Choroid plexus epithelial cell (primary cell): Measurements from ENCODE around the gene SIRT2.
A peak's percentile ranks its signal among the peaks of the same experiment; 100 is the strongest.

Source experiments
- DNase-seq: peaks from one replicate; pipeline ENCODE4 v3.0.0-alpha.2; 2010; ENCODE audit warnings: low read depth
- H3K4me3 ChIP-seq: 2 replicates; pipeline ENCODE4 v1.5.1; 2011; ENCODE audit warnings: low read depth, mild to moderate bottlenecking, control low read depth, low read length, moderate library complexity
- CTCF ChIP-seq: conservative IDR thresholded peaks from 2 replicates; pipeline ENCODE4 v1.5.1; 2011; ENCODE audit warnings: low read depth, mild to moderate bottlenecking, control low read depth, inconsistent platforms, low read length, moderate library complexity

Gene SIRT2

GRCh38 chr19:38840583-38840968, 58.8 kb downstream of the SIRT2 start:
- DNase-seq = no peak
- TF ChIP-seq CTCF = no peak
- H3K4me3 ChIP-seq = no peak overlapping the region

GRCh38 chr19:38839816-38840582, 59.4 kb downstream of the SIRT2 start:
- H3K4me3 ChIP-seq = no peak overlapping the region
- no peak for DNase-seq
- TF ChIP-seq CTCF = no peak

- no peak for TF ChIP-seq CTCF
- DNase-seq = no peak
- no peak overlapping the region for H3K4me3 ChIP-seq
These were observed 60.2 kb downstream of the SIRT2 start for GRCh38 chr19:38838986-38839761.

- no peak overlapping the region for H3K4me3 ChIP-seq
- DNase-seq = peak; percentile 26
- TF ChIP-seq CTCF = no peak
These were observed 61.0 kb downstream of the SIRT2 start for GRCh38 chr19:38838208-38838985.

- no peak overlapping the region for H3K4me3 ChIP-seq
- DNase-seq = no peak
- TF ChIP-seq CTCF = no peak
These were observed 61.7 kb downstream of the SIRT2 start for GRCh38 chr19:38837656-38838121.

GRCh38 chr19:38836983-38837626, 62.3 kb downstream of the SIRT2 start:
- H3K4me3 ChIP-seq = no peak overlapping the region
- TF ChIP-seq CTCF = no peak
- DNase-seq = no peak
